NCI-H187 treated with DMSO at 0.1 percent for 48 hours (cell line): ENCODE results near the gene WRAP53.

ENCODE experiments used
- DNase-seq: peaks from one replicate; lab custom pipeline; 2025; lab: John Stamatoyannopoulos, UW

Gene WRAP53

GRCh38 chr17:7684851-7685532, 3.3 kb upstream of the WRAP53 start:
- no peak for DNase-seq

- peak; percentile 11 for DNase-seq
Observed at GRCh38 chr17:7685533-7686221, 2.6 kb upstream of the WRAP53 start.

GRCh38 chr17:7686222-7687071, 1.8 kb upstream of the WRAP53 start:
- peak; percentile 12 for DNase-seq

GRCh38 chr17:7687072-7687907, 987 bp upstream of the WRAP53 start, which contains the start of gene TP53:
Gene TP53 (minus strand): TSS chr17:7687490. CDS start chr17:7676594, 10,896 bp downstream.
- DNase-seq: peak; percentile 36

- DNase-seq: no peak
Observed at GRCh38 chr17:7688808-7689316, 585 bp downstream of the WRAP53 start.

GRCh38 chr17:7695586-7695985, 7.3 kb downstream of the WRAP53 start:
- DNase-seq: no peak

GRCh38 chr17:7697828-7698588, 9.7 kb downstream of the WRAP53 start:
- no peak for DNase-seq

GRCh38 chr17:7700510-7700909, 12.2 kb downstream of the WRAP53 start:
- no peak for DNase-seq

GRCh38 chr17:7701681-7702080, 13.4 kb downstream of the WRAP53 start:
- no peak for DNase-seq

GRCh38 chr17:7702776-7703175, 14.5 kb downstream of the WRAP53 start:
- no peak for DNase-seq

GRCh38 chr17:7703584-7704479, 15.6 kb downstream of the WRAP53 start:
- no peak for DNase-seq

GRCh38 chr17:7704601-7705268, 16.5 kb downstream of the WRAP53 start, which contains the start of gene EFNB3:
Gene EFNB3 (plus strand): TSS chr17:7705202. CDS start chr17:7705599, 397 bp downstream.
- no peak for DNase-seq

GRCh38 chr17:7705269-7706255, 17.3 kb downstream of the WRAP53 start:
- DNase-seq: no peak

GRCh38 chr17:7706631-7707354, 18.5 kb downstream of the WRAP53 start:
- no peak for DNase-seq

- DNase-seq: no peak
Observed at GRCh38 chr17:7707446-7707845, 19.2 kb downstream of the WRAP53 start.

- no peak for DNase-seq
Observed at GRCh38 chr17:7707858-7708750, 19.8 kb downstream of the WRAP53 start.
